Common myeloid progenitor, CD34-positive (primary cell): Measurements from ENCODE around the gene PHB1.

Experiments used
- CTCF ChIA-PET: fragments of 350-600 bp; sonication (Branson Sonifier 250); formaldehyde crosslinking; loops from one replicate; lab custom pipeline; 2021; ENCODE audit warnings: antibody characterized with exemption; lab: Charles Lee
- POLR2A ChIA-PET: fragments of 350-600 bp; sonication (Branson Sonifier 250); formaldehyde crosslinking; loops from one replicate; lab custom pipeline; 2021; ENCODE audit warnings: antibody characterized with exemption; lab: Charles Lee
- DNase-seq, 3 donors: peaks; one replicate each; pipeline versions ENCODE4 v3.0.0 to v3.0.0-alpha.2; 2013
- H3K27ac ChIP-seq, 2 experiments: 1 replicate in 1 of 2; 2 replicates in 1 of 2; pipeline ENCODE4 v1.7.0; 2013; ENCODE audit warnings: inconsistent platforms in 2 of 2, low read length in 2 of 2, mild to moderate bottlenecking in 2 of 2, low read depth in 1 of 2, moderate library complexity in 1 of 2; ENCODE audit not compliant: severe bottlenecking in 2 of 2, insufficient read depth in 1 of 2, poor library complexity in 1 of 2
- H3K27me3 ChIP-seq, 5 experiments: replicated peaks in 2 of 5; 1 replicate in 3 of 5; 2 replicates in 2 of 5; pipeline versions ENCODE4 v1.6.1 to v1.7.0; 2013; ENCODE audit warnings: low read length in 4 of 5, mild to moderate bottlenecking in 2 of 5, moderate library complexity in 2 of 5, inconsistent platforms in 1 of 5; ENCODE audit not compliant: insufficient read depth in 5 of 5, control insufficient read depth in 4 of 5
- H3K36me3 ChIP-seq, 4 experiments: 1 replicate in 2 of 4; 2 replicates in 2 of 4; pipeline versions ENCODE4 v1.6.1 to v1.7.0; 2013; ENCODE audit warnings: low read length in 3 of 4, control low read depth in 1 of 4, mild to moderate bottlenecking in 1 of 4; ENCODE audit not compliant: control insufficient read depth in 4 of 4, insufficient read depth in 4 of 4
- H3K4me1 ChIP-seq, 4 experiments: 1 replicate in 3 of 4; 2 replicates in 1 of 4; pipeline versions ENCODE4 v1.6.1 to v1.7.1; 2013; ENCODE audit warnings: low read length in 3 of 4, mild to moderate bottlenecking in 3 of 4, control low read depth in 1 of 4, inconsistent platforms in 1 of 4, moderate library complexity in 1 of 4; ENCODE audit not compliant: control insufficient read depth in 4 of 4, insufficient read depth in 4 of 4; ENCODE audit errors: control extremely low read depth in 1 of 4
- H3K4me3 ChIP-seq, 7 experiments: 1 replicate in 4 of 7; 2 replicates in 3 of 7; pipeline versions ENCODE4 v1.5.1 to v1.7.0; 2013; ENCODE audit warnings: mild to moderate bottlenecking in 7 of 7, low read length in 6 of 7, moderate library complexity in 6 of 7, inconsistent platforms in 2 of 7, low read depth in 2 of 7, control low read depth in 1 of 7; ENCODE audit not compliant: insufficient read depth in 4 of 7, control insufficient read depth in 1 of 7; ENCODE audit errors: extremely low read depth in 1 of 7
- H3K9me3 ChIP-seq, 5 experiments: 1 replicate in 4 of 5; 2 replicates in 1 of 5; pipeline versions ENCODE4 v1.6.1 to v1.7.1; 2013; ENCODE audit warnings: low read length in 4 of 5, mild to moderate bottlenecking in 2 of 5, inconsistent platforms in 1 of 5, low read depth in 1 of 5, moderate library complexity in 1 of 5; ENCODE audit not compliant: control insufficient read depth in 4 of 5, insufficient read depth in 2 of 5; ENCODE audit errors: control extremely low read depth in 1 of 5
- WGBS: methylation state at CpG from one replicate; pipeline ENCODE4 v1.1.5; 2013; ENCODE audit not compliant: insufficient coverage; 5-methylcytosine and 5-hydroxymethylcytosine counted together

PHB1 gene

DNA sequence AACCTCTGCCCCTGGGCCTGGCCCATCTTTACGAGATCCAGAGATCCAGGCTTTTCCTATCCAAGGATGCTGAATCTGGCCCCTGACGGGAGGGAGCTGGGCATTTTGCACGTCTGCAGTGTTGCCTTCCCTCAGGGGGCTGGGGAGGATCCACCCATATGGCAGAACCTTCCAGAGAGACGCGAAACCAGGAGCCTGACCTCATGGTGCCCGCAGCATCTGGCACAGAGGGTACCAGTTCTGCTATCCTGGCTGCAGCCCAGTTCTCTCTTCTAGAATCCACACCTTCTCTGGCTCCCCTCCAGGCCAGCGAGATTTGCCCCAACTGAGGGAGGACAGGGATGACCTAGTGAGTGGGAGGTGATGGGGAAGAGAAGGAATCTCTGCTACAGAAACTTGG lies 32.1 kb downstream of the PHB1 start:
- H3K4me3 ChIP-seq: no peak overlapping the region
- WGBS: 100% methylated on average over 2 of the region's 7 CpGs
- DNase-seq: no peak
- H3K27ac ChIP-seq: no peak overlapping the region
- peaks cover 0 to 9% (median 0%) of the 10 kb centered on the region in 5 experiments for H3K9me3 ChIP-seq
- H3K36me3 ChIP-seq: no peaks in the 10 kb centered on the region
- ChIA-PET POLR2A (no interaction called here), CTCF (interaction anchor here (1.0 to 3.3 kb wide), 3 partner anchors 14 to 71 kb away, joined by 3 to 22 read pairs (median 5); no protein-coding TSS in a partner anchor)
- H3K4me1 ChIP-seq: peaks cover 0 to 11% (median 4%) of the 10 kb centered on the region in 4 experiments
- no peaks in the 10 kb centered on the region for H3K27me3 ChIP-seq

DNA sequence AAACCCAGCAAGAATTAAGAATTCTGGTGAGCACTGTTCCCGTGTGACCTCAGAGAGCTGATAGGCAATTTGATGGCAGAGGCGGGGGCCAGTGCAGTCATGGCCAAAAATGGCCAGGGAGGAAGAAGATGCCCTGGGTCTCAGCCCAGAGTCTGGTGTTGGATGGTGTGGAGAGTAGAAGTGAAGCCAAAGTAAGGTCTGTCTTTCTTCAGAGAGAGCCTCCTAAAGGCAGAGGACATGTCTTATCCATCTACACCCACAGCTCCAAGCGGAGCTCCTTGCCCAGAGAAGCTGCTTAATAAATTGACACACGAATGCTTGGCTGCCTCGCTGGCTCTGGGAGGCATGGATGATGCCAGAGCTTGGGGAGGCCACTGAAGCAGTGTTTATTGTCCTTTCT lies 32.9 kb downstream of the PHB1 start:
- Histone ChIP-seq H3K9me3 (peaks cover 0 to 9% (median 0%) of the 10 kb centered on the region in 5 experiments), H3K36me3 (no peaks in the 10 kb centered on the region), H3K4me3 (no peak overlapping the region), H3K27me3 (no peaks in the 10 kb centered on the region), H3K27ac (no peak overlapping the region), H3K4me1 (peaks cover 0 to 8% (median 0%) of the 10 kb centered on the region in 4 experiments)
- POLR2A ChIA-PET: no interaction called here
- CTCF ChIA-PET: interaction anchor here (0.6 to 3.3 kb wide), 3 partner anchors 12 to 28 kb away, joined by 3 to 22 read pairs (median 5); no protein-coding TSS in a partner anchor
- WGBS: 100% methylated on average over 2 of the region's 5 CpGs
- DNase-seq: no peak

DNA sequence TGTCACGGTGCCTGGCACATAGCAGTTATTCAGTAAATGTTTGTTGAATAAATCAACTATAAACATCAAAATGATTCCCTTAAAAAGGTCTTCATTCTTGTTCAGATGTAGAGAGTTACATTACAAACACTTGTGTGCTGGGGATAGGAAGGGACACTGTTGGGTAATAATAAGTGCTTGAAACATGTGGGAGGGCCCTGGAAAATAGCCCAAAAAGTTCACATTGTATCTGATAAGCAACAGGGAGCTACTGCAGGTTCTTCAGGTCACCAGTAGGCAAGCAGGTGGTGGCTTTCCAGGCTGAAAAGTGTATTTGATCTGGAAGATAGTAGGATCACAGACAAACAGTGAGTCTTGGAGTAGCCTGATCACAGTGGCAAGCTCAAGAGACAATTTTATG lies 33.6 kb downstream of the PHB1 start:
- H3K36me3 ChIP-seq: no peaks in the 10 kb centered on the region
- ChIA-PET CTCF (interaction anchor here (1.0 to 3.3 kb wide), 4 partner anchors 13 to 65 kb away, joined by 3 to 22 read pairs (median 4); no protein-coding TSS in a partner anchor), POLR2A (interaction anchor here (0.6 kb wide), 3 partner anchors 12 to 19 kb away, joined by 3 to 6 read pairs (median 4); partner anchors contain the start of gene ZNF652)
- no peak overlapping the region for H3K27ac ChIP-seq
- no peaks in the 10 kb centered on the region for H3K27me3 ChIP-seq
- WGBS: no CpG with 5 or more reads among the region's 1 CpG
- H3K4me3 ChIP-seq: no peak overlapping the region
- DNase-seq: no peak
- peaks cover 0 to 8% (median 0%) of the 10 kb centered on the region in 4 experiments for H3K4me1 ChIP-seq
- peaks cover 0 to 9% (median 0%) of the 10 kb centered on the region in 5 experiments for H3K9me3 ChIP-seq

DNA sequence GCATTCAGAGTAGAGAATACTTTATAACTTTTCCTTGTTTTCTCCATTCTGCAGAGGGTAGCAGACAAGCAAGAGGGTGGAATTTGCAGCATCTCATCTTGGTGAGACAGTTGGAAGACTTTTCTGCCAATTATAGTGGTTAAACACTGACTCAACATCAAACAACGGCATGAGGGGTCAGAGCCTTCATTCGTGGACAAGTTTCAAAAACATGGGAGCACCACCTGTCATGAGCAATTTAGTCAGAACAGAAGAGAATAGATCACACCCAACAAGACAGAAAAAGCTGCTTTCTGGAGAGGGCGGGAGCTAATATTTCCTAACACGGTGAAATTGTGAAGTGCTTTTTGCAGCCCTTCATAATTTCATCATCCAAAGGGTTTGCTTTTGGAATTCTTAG lies 34.8 kb downstream of the PHB1 start:
- ChIA-PET POLR2A (no interaction called here), CTCF (interaction anchor here (0.7 to 3.3 kb wide), 4 partner anchors 11 to 64 kb away, joined by 3 to 22 read pairs (median 4); no protein-coding TSS in a partner anchor)
- H3K27ac ChIP-seq: no peak overlapping the region
- H3K27me3 ChIP-seq: no peaks in the 10 kb centered on the region
- peaks cover 0 to 9% (median 0%) of the 10 kb centered on the region in 5 experiments for H3K9me3 ChIP-seq
- peaks cover 0 to under 1% (median 0%) of the 10 kb centered on the region in 4 experiments for H3K4me1 ChIP-seq
- WGBS: 100% methylated on average over 4 of the region's 4 CpGs
- no peak overlapping the region for H3K4me3 ChIP-seq
- DNase-seq: no peak
- H3K36me3 ChIP-seq: no peaks in the 10 kb centered on the region

DNA sequence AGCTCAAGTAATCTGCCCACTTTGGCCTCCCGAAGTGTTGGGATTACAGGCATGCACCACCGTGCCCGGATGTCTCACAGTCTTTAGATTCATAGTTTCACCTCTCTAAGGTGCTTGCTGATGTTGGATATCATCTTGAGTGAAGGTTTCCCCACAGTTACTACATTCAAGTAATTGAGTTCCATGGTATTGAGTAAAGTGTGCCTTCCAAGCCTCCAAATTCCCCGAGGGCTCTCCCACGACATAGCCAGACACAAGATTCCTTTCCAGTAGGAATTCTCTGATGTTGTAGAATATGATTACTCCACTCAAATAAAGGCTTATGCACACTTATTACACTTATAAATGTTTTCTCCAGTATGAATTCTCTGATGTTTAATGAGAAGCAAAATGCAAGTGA lies 36.4 kb downstream of the PHB1 start:
- Histone ChIP-seq H3K36me3 (no peaks in the 10 kb centered on the region), H3K27ac (no peak overlapping the region), H3K27me3 (no peaks in the 10 kb centered on the region), H3K4me3 (no peak overlapping the region), H3K9me3 (peaks cover 0 to 9% (median 0%) of the 10 kb centered on the region in 5 experiments), H3K4me1 (no peaks in the 10 kb centered on the region)
- DNase-seq: no peak
- WGBS: 92% methylated on average over 2 of the region's 5 CpGs
- ChIA-PET CTCF (interaction anchor here (2.8 kb wide), 1 partner anchor 10 kb away, joined by 9 read pairs; no protein-coding TSS in a partner anchor), POLR2A (no interaction called here)

DNA sequence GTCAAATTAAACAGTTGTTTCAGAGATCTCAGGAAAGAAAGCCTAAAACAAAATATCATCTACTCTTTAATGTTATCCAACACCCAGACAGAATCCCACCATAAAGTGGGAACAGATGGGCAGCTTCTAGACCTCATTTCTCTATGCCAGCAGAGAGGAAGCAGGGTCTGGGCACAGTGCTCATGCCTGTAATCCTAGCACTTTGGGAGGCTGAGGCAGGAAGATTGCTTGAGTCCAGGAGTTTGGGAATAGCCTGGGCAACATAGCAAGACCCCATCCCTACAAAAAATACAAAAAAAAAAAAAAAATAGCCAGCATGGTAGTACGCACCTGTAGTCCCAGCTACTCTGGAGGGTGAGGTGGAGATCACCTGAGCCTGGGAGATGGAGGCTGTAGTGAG lies 39.1 kb downstream of the PHB1 start:
- WGBS: no CpG with 5 or more reads among the region's 1 CpG
- CTCF ChIA-PET: interaction anchor here (0.7 to 1.8 kb wide), 5 partner anchors 9 to 21 kb away, joined by 3 read pairs; no protein-coding TSS in a partner anchor
- peaks cover 0 to 9% (median 0%) of the 10 kb centered on the region in 5 experiments for H3K9me3 ChIP-seq
- no peak overlapping the region for H3K27ac ChIP-seq
- H3K4me3 ChIP-seq: no peak overlapping the region
- no peaks in the 10 kb centered on the region for H3K36me3 ChIP-seq
- H3K27me3 ChIP-seq: no peaks in the 10 kb centered on the region
- no peak for DNase-seq
- H3K4me1 ChIP-seq: peaks cover 0 to 5% (median 3%) of the 10 kb centered on the region in 4 experiments
- POLR2A ChIA-PET: interaction anchor here (0.6 kb wide), 1 partner anchor 8 kb away, joined by 3 read pairs; no protein-coding TSS in a partner anchor

DNA sequence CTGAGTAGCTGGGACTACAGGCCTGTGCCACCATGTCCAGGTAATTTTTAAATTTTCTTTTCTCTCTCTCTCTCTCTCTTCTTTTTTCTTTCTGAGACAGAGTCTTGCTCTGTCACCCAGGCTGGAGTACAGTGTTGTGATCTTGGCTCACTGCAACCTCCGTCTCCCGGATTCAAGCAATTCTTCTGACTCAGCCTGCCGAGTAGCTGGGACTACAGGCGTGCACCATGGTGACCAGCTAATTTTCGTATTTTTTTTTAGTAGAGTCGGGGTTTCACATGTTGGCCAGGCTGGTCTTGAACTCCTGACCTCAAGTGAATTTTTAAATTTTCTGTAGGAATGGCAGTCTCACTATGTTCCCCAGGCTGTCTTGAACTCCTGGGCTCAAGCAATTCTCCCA lies 41.6 kb downstream of the PHB1 start:
- no peak overlapping the region for H3K27ac ChIP-seq
- H3K27me3 ChIP-seq: no peaks in the 10 kb centered on the region
- peaks cover 0 to 8% (median 5%) of the 10 kb centered on the region in 4 experiments for H3K4me1 ChIP-seq
- ChIA-PET CTCF (no interaction called here), POLR2A (no interaction called here)
- DNase-seq: no peak
- H3K4me3 ChIP-seq: no peak overlapping the region
- WGBS: 98% methylated on average over 6 of the region's 6 CpGs
- H3K9me3 ChIP-seq: peaks cover 0 to 3% (median 0%) of the 10 kb centered on the region in 5 experiments
- no peaks in the 10 kb centered on the region for H3K36me3 ChIP-seq
